BE2C (cell line): ENCODE results near the gene PLOD2.

Source experiments
- DNase-seq: peaks from one replicate; pipeline ENCODE4 v3.0.0-alpha.2; 2020
- H3K27me3 ChIP-seq: fragments of 250-450 bp; sonication (Bioruptor Pico); 2 replicates; pipeline ENCODE4 v1.5.1; 2020; ENCODE audit warnings: mild to moderate bottlenecking
- H3K36me3 ChIP-seq: fragments of 250-450 bp; sonication (Bioruptor Pico); 2 replicates; pipeline ENCODE4 v1.5.1; 2020; ENCODE audit warnings: mild to moderate bottlenecking
- H3K4me1 ChIP-seq: fragments of 250-450 bp; sonication (Bioruptor Pico); 2 replicates; pipeline ENCODE4 v1.5.1; 2020
- H3K4me3 ChIP-seq: 2 replicates; pipeline ENCODE4 v1.5.1; 2011; ENCODE audit warnings: low read depth, low read length
- H3K9me3 ChIP-seq: fragments of 250-450 bp; sonication (Bioruptor Pico); 2 replicates; pipeline ENCODE4 v1.5.1; 2020
- CTCF ChIP-seq: IDR thresholded peaks from 2 replicates; pipeline ENCODE4 v1.5.1; 2012; ENCODE audit warnings: mild to moderate bottlenecking, low read depth, low read length

PLOD2 gene

GRCh38 chr3:146195605-146196004, 34.6 kb upstream of the PLOD2 start:
- no peaks in the 10 kb centered on the region for H3K9me3 ChIP-seq
- TF ChIP-seq CTCF = no peak
- H3K4me3 ChIP-seq = no peak overlapping the region
- no peak for DNase-seq
- no peaks in the 10 kb centered on the region for H3K4me1 ChIP-seq
- no peaks in the 10 kb centered on the region for H3K36me3 ChIP-seq
- H3K27me3 ChIP-seq = no peaks in the 10 kb centered on the region; the same call in 1 of the 2 replicates

- H3K4me1 ChIP-seq = no peaks in the 10 kb centered on the region
- DNase-seq = no peak
- no peak overlapping the region for H3K4me3 ChIP-seq
- no peaks in the 10 kb centered on the region for H3K9me3 ChIP-seq
- TF ChIP-seq CTCF = no peak
- no peaks in the 10 kb centered on the region; the same call in 1 of the 2 replicates for H3K27me3 ChIP-seq
- no peaks in the 10 kb centered on the region for H3K36me3 ChIP-seq
Observed at GRCh38 chr3:146195030-146195429, 34.0 kb upstream of the PLOD2 start.

GRCh38 chr3:146191051-146191450, 30.1 kb upstream of the PLOD2 start:
- Histone ChIP-seq H3K36me3 (no peaks in the 10 kb centered on the region), H3K9me3 (no peaks in the 10 kb centered on the region), H3K4me1 (no peaks in the 10 kb centered on the region), H3K27me3 (no peaks in the 10 kb centered on the region; the same call in 1 of the 2 replicates), H3K4me3 (no peak overlapping the region)
- DNase-seq = no peak
- TF ChIP-seq CTCF = no peak

- no peaks in the 10 kb centered on the region for H3K27me3 ChIP-seq
- peak; percentile 15 for DNase-seq
- H3K4me3 ChIP-seq = no peak overlapping the region
- TF ChIP-seq CTCF = peak; percentile 82
- H3K36me3 ChIP-seq = no peaks in the 10 kb centered on the region
- H3K4me1 ChIP-seq = no peaks in the 10 kb centered on the region
- H3K9me3 ChIP-seq = no peaks in the 10 kb centered on the region
Observed at GRCh38 chr3:146189519-146190173, 28.7 kb upstream of the PLOD2 start.

GRCh38 chr3:146187334-146187950, 26.5 kb upstream of the PLOD2 start:
- Histone ChIP-seq H3K27me3 (no peaks in the 10 kb centered on the region), H3K9me3 (no peaks in the 10 kb centered on the region), H3K36me3 (no peaks in the 10 kb centered on the region), H3K4me1 (no peaks in the 10 kb centered on the region), H3K4me3 (no peak overlapping the region)
- DNase-seq = peak; percentile 9
- peak; percentile 61 for TF ChIP-seq CTCF
